GM19455 (cell line): ENCODE measurements around the gene PNMT.

Source experiments
- ATAC-seq: cut with Tn5 transposase; IDR thresholded peaks from one replicate; pipeline ENCODE4 v1.9.1; 2021; ENCODE audit not compliant: unreplicated experiment

PNMT gene

DNA sequence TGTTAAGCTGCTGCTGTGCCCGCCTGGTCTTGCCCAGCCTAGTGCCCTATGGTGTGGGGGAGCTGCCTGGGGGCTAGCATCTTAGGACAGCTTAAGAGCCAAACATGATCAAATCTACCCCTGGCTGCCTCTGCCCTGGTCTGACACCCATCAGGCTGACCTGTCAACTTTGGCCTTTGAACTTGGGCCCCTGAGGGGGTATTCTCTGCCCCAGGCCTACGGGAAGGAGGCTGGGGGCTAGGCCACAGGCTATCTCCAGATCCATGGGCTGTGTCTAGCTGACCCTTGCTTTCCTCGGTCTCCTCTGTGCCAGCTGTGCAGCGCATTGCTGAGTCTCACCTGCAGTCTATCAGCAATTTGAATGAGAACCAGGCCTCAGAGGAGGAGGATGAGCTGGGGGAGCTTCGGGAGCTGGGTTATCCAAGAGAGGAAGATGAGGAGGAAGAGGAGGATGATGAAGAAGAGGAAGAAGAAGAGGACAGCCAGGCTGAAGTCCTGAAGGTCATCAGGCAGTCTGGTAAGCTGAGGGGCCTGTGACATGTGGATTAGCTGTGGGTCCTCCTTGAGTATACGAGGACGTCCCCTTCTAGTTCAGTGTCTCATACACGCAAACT lies 34.6 kb upstream of the PNMT start:
- no peak for ATAC-seq

DNA sequence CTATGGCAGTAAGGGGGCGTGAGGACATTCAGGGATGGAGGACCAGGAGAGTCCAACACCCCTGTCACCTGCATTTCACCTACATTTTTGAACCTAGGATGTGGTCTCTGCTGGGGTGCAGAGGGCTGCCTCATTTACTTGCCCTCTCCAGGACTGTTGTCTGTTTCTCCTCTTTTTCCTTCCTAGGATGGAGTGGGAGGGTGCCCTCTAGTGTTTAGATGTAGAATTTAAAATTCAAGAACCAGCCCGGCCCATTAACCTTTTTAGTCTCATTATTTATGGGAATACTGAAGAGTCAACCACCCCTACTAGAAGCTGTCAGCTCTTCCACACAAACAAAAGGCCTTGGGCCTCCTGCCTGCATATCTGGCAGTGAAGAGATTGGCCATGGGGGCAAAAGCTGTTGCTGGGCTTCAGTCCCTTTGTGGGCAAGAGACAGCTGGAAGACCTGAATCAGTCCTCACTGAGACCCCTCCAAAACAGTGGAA lies 33.8 kb upstream of the PNMT start:
- no peak for ATAC-seq

DNA sequence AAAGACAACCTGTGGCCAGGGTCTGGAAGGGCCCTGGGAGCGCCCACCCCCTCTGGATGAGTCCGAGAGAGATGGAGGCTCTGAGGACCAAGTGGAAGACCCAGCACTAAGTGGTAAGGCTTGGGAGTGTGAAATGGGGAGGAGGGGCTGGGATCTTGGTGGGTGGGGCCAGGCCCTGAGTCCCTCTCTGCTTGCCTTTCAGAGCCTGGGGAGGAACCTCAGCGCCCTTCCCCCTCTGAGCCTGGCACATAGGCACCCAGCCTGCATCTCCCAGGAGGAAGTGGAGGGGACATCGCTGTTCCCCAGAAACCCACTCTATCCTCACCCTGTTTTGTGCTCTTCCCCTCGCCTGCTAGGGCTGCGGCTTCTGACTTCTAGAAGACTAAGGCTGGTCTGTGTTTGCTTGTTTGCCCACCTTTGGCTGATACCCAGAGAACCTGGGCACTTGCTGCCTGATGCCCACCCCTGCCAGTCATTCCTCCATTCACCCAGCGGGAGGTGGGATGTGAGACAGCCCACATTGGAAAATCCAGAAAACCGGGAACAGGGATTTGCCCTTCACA lies 32.6 kb upstream of the PNMT start:
- no peak for ATAC-seq

DNA sequence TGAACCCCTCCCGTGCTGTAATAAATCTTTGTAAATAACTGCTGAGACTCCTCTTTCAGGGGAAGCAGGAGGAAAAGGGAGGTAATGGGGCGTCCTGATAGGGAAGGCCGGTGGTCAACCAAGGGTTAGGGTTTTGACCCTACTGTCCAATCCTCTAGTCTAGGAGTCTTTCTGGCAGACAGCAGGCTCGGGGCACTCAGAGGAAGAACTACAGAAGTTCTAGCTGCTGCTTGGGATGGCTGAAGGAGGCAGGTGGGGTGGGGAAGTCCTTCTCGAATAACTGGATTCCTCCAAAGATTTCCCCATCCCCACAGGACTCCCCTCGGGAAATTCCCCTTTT lies 31.7 kb upstream of the PNMT start:
- ATAC-seq: peak; percentile 14

DNA sequence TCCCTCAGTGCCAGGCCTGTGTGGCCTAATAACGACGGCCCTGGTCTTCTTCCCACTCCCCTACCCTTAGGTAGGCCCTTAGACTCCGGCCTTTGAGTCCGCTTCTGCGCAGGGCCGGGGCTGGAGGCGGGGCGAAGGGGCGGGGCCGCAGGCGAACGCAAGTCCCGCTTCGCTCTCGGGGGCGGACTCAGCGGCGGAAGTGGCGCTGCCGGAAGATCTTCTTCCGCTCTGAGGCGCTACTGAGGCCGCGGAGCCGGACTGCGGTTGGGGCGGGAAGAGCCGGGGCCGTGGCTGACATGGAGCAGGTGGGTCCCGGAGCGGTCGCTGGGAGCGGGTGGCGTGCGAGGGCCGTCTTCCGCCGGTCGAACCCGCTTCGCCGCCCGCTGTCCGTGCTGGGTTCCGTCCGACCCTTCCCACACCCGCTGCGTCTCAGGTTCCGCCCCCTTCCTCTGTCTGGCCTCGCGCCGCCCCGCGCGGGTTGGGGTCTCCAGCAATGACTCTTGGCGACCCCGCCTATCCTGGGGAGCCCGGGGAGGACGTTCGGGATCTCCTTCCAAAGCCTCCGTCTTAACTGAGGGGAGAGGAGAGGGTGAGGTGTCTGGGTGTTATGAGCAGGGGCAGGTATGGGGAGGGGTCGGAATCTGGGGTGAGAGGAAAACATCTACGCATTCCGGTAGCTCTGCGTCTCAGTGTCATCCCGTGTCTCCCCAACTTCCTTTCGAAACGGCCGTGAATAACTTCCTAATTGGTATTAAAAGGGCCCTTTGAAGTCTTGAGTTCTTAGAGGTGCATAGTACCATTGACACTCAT lies 31.1 kb upstream of the PNMT start, which contains the start of gene STARD3:
Gene STARD3 (plus strand): TSS at position 218 of the 810 bp plus-strand sequence. CDS start 16,388 bp downstream, outside the sequence.
- ATAC-seq: peak; percentile 79

DNA sequence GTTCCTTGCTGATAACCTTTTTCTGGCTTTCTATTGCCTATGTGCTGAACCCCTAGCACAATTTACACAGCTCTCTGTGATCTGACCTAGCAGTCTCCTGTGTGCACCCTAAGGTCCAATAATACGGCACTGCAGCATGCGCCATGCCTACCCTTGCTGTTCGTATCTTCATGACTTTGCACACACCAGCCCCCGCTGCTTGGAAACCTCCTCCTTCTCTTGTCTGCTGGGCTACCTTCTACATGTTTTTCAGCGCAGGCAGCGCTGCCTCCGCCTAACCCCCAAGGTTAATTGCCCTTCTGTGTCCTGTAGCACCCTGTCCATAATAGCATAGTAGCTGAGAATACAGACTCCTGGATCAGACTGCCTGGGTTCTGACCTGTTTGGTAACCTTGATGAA lies 29.9 kb upstream of the PNMT start:
- no peak for ATAC-seq

DNA sequence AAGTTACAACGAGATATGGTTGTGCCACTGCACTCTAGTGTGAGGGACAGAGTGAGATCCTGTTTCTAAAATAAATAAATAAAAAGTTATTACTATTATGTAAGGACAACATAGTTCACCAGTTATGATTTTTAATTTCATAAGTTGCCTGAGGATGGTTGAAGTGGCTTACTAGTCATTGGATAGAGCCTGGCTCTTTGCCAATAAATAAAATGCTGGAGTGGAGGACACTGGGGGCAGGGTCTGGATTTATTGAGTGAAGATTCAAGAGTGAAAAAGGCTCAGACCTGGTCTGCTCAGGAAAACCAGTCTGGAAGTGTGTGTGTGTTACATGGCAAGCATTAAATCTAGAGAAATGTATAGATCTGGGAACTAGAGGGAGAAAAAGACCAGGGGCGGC lies 29.2 kb upstream of the PNMT start:
- no peak for ATAC-seq

DNA sequence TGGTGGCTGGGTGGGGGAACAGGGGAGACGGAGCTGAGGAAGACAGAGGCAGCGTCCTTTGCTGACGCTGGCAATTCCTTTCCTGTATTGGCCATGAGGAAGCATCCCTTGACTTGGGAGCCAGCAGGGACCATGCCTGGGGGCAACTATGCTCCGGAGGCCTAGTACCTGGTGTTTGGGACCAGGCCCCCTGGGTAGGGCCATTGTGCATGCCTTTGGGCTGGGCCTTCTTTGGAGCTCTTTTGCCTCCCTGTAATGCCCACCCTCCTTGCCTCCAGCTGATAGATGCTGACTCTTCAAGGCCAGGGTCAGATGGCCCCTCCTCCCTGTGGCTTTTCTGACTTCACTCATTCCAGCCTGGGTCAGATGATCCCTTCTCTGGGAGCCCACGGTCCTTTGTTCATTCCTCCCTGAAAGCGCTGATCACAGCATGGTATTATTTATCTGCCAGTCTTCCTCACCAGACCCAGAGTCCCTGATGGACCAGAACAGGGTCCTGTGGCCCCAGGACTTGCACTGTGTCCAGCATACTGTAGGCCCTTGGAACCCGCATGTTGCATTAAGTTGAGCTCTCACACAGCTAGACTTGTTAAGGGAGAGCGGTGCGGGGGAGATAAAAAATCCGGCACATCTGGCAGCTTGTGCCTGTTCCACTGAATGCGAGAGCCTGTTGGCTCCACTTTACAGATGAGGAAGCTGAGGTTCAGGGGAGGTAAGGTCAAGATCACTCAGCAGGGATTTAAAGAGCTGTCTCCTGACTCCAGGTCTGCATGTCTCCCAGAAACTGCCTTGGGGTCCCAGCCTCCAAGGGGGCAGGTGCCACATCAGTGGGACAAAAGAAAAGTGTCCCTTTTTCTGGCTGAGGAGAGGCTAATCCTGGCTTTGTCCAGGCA lies 28.4 kb upstream of the PNMT start:
- no peak for ATAC-seq

DNA sequence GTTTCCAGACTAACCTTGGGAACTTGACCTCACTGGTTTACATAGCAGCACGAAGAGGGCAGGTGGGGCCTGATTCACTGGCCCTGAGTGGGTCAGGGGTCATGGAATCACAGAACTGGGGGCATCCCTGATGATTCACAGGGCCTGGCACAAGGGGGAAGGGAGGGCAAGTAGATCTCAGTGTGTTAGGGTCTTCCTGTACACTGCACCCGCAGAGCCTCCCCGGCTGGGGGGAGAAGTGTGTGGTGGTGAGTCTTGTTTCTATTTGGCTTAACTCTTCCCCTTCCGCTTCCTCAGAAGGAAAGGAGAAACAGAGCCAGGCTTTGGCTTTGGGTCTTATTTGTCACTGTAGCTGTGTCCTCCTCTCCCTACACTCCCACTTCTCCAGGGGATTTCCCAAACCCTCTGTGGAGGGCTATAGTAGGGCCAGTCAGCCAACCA lies 27.6 kb upstream of the PNMT start:
- ATAC-seq: no peak

DNA sequence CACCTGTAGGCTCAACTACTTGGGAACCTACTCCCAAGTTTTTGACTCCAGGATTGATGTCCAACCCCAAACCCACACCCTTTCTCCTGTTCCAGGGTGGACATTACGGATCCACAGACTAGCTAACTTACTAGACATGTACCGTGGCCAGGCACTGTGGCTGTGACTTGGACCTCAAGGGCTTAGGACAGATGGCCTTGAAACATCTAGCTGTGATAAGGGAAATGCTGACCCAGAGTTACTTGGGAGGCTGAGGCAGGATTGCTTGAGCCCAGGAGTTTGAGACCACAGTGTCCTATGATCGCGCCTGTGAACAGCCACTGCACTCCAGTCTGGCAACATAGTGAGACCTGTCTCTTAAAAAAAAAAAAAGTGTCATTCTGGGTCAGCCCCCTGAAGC lies 27.2 kb upstream of the PNMT start:
- no peak for ATAC-seq

DNA sequence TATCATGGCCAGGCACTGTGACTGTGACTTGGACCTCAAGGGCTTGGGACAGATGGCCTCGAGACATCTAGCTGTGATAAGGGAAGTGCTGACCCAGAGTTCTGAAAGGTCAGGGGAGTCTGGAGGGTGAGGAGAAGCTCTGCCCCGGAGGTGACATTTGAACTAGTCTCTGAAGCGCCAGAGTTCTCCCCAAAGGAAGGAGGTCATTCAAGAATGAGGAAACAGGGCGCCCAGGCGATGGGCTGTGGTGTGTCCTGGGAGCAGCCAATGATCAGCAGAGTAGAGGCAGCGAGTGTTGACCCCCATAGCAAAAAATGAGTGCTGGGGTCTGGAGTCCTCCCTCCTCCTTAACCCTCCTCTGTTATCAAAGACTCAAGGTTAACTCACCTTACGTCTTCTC lies 26.4 kb upstream of the PNMT start:
- ATAC-seq: no peak

DNA sequence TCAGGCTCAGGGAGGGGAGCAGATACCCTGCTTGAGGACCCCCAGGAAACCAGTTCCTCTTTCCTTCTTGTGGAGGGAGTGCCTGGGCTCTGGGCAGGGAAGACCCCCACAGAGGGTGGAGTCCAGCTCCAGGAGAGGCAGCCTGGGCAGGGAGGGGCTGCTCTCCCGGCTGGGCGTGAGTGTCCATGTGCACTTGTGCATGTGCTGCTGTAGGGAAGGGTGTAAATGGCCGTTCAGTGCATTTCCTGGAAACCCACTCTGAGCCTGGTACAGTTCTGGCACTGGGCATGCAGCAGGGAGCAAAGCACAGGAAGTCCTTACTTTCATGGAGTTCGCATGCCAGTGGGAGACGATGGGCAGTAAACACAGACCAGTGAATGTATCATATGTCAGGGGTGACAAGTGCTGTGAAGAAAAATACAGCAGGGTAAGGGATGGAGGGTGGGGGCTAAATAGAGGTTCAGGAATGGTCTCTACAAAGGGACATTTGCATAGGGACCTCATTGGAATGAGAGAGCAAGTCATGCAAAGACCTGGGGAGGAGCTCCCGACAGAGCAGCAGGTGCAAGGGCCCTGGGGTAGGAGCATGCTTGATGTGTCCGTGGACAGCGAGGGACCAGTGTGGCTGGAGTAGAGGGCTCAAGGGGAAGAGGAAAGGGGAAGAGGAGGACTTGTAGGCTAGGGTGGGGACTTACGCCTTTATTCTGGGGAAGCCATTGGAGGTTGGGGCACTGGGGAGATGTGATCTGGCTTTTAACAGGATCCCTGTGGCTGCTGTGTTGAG lies 25.8 kb upstream of the PNMT start:
- no peak for ATAC-seq

DNA sequence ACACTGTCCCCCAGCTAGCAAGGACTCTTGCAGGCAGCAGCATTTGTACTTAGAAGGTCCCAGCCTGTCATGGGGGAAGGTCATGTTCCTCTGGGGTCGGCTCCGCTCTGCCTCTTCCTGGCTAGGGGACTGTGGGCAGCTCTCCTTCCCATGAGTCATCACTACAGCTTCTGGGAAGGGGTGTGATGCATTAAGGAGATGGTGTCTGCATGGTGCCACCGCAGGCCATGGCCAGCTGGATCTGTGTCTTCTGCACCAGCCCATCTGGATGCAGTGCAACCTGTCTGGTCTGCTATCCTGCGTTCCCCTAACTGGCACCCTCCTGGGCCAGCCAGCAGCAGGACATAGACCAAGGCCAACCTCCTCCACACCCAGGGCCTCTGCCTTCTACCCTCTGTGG lies 25.0 kb upstream of the PNMT start:
- no peak for ATAC-seq

DNA sequence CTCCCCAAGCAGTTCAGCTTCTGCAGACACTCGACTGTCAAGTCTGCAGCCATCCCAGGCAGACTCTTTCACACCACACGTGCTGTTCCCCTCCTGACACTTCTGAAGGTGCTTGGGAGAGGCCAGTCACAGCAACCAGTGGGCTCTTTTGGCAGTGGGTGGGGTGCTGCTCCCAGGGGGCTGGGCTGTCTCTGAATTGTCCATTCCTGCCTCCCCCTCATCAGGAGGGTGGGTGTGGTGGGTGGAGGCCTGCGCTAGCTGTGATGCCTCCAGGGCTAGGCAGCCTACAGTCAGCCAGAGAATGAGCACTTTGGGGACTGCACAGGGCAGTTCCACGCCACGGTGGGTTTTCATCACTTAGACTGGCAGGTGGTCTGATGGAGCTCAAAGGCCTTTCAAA lies 21.0 kb upstream of the PNMT start:
- ATAC-seq: no peak

DNA sequence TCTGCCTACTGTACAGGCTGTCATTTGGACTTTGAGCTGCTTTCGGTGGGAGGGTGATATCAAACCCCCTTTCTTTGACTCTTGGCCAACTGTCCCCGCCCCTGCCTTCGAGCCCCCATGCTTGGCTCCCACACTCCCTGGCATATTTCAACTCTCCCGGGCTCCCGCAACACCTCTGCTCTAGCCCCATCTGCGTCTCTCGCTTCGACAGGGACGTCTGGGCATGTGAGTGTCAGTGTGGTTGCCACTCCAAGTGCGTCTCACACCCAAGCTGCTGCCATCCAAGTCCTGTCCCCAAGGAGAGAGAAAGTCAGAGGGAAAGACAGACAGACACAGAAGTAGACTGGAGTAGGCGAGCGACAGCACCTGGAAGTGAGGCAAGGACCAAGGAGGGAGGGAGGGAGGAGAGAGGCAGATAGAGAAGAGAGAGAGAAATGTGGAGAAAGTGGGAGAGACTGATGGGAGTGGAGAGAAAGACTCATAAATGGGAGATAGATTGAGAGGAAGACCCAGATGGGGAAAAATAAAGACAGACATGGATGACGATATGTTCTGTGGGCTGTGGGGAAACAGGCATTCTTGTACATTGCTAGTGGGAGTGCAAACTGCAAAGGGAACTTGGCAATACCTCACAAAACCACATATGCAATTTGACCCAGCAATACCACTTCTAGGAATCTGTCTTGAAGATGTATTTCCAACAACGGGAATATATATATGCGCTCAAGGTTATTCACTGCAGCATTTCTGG lies 19.5 kb upstream of the PNMT start:
- no peak for ATAC-seq

DNA sequence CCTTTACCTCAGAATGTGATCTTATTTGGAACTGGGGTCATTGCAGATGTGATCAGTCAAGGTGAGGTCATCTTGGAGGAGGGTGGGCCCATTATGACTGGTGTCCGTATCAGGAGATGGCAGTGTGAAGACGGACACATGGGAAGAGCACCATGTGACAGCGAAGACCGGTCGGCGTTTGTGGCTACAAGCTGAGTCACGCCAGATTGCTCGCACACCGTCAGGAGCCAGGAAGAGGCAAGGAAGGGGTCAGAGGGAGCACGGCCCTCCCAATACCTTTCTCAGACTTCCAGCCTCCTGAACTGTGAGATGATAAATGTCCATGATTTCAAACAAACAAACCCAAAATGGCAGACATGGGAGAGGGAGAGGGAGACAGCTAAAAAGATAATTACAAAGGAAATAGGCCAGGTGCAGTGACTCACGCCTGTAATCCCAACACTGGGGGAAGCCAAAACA lies 18.1 kb upstream of the PNMT start:
- no peak for ATAC-seq

DNA sequence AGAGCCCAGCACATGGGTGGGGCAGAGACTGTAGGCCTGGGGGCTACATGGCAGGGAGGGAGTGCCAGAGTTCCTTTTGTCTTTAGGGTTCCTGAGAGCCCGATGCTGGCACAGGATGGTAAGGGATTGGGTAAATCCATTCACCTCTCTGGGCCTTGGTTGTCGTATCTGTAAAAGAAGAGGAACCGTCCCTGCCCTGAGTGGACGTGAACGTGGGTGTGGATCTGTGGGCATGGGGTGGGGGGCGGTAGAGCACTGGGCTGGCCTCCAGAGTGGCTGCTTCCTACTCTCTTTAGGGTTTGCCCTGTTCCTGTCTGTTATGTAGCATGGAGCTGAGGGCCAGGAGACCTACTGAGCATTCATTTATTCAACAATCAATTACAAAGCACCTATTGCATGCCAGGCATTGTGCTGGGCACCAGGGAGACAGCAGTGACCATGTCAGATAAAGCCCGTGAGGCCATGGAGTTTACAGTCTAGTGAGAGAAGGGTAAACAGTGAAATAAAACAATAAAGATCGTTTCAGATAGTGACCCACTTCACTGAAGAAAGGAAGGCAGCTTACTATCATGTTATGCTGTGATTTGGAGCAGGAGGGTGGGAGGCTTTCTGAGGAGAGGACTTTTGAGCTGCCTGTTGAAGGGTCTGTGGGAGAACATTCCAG lies 16.2 kb upstream of the PNMT start:
- ATAC-seq: no peak

DNA sequence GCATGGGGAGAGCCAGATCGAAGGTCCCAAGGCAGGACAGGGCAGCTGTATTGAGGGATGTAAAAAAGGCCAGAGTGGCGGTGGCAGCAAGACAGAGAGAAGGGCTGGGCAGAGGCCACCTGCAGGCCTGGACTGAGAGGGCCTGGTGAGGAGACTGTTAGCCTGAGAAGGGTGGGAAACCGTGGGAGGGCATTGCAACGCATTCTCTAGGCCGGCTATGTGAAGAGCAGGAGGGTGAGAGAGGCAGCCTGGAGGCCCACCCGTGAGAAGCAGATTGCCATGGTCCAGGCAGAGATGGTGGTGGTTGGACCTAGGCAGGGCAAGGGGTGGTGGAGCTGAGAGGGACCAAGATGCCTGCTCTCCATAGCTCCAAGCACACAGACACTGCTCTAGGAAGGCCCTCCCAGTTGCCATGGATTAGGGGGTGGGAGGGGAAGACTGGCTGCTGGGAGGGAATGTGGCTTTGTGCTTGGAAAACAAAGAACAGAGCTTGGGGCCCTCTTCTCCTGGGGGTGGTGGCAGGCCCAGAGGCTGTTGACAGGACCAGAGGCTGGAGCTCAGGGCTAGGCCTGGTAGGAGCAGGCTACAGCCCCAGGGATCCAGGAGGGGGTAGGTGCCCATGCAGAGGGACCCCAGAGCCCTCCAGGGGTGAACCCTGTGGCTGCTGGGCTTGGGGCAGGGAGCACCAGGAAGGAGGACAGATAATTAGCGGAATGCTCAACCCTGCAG lies 15.5 kb upstream of the PNMT start:
- ATAC-seq: no peak

DNA sequence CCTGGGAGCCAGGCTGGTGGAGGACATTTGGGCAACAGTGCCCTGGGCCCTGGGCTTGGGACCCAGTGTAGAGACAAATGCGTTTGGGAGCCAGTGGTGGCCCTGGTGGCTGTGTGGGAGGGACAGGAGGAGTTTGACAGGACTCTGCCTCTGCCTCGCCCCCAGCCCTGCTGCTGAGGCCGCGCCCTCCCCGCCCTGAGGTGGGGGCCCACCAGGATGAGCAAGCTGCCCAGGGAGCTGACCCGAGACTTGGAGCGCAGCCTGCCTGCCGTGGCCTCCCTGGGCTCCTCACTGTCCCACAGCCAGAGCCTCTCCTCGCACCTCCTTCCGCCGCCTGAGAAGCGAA lies 15.0 kb upstream of the PNMT start:
- no peak for ATAC-seq
